Neural progenitor cell (in vitro differentiated cells): Measurements from ENCODE around the gene GPR158. TPM values are rescaled to one million over a fixed set of nuclear protein-coding genes. Genes with fewer than 3 reads are reported as not detected.

Experiments used
- DNase-seq: peaks from one replicate; pipeline ENCODE4 v3.0.0-alpha.2; 2016; ENCODE audit warnings: low spot score
- H2AFZ ChIP-seq: fragments of 200-600 bp; sonication (generic); replicated peaks from 2 replicates; pipeline ENCODE4 v1.6.1; 2016; ENCODE audit warnings: antibody characterized with exemption
- H3F3A ChIP-seq: fragments of 200-600 bp; sonication (generic); 2 replicates; pipeline ENCODE4 v1.6.1; 2016; ENCODE audit warnings: antibody characterized with exemption, low read depth
- H3K27ac ChIP-seq: fragments of 200-600 bp; sonication (generic); 2 replicates; pipeline ENCODE4 v1.5.1; 2016; ENCODE audit warnings: mild to moderate bottlenecking
- H3K27me3 ChIP-seq: fragments of 200-600 bp; sonication (generic); 2 replicates; pipeline ENCODE4 v1.6.1; 2016; ENCODE audit warnings: mild to moderate bottlenecking, moderate library complexity
- H3K36me3 ChIP-seq: fragments of 200-600 bp; sonication (generic); 2 replicates; pipeline ENCODE4 v1.5.1; 2016
- H3K4me1 ChIP-seq: fragments of 200-600 bp; sonication (generic); 2 replicates; pipeline ENCODE4 v1.6.1; 2016; ENCODE audit warnings: mixed run types
- H3K4me2 ChIP-seq: fragments of 200-600 bp; sonication (generic); 2 replicates; pipeline ENCODE4 v1.6.1; 2016
- H3K4me3 ChIP-seq: fragments of 200-600 bp; sonication (generic); 2 replicates; pipeline ENCODE4 v1.5.1; 2016
- H3K79me2 ChIP-seq: fragments of 200-600 bp; sonication (generic); 2 replicates; pipeline ENCODE4 v1.6.1; 2016; ENCODE audit warnings: low read depth
- H3K9ac ChIP-seq: fragments of 200-600 bp; sonication (generic); 2 replicates; pipeline ENCODE4 v1.6.1; 2016
- H3K9me3 ChIP-seq: fragments of 200-600 bp; sonication (generic); 2 replicates; pipeline ENCODE4 v1.5.1; 2016; ENCODE audit warnings: low read depth
- H4K20me1 ChIP-seq: fragments of 200-600 bp; sonication (generic); 2 replicates; pipeline ENCODE4 v1.6.1; 2016; ENCODE audit warnings: low read depth
- H3K27ac Mint-ChIP-seq: 3 replicates; pipeline ENCODE4 v1.8.0; 2021; ENCODE audit warnings: mixed read lengths
- H3K27me3 Mint-ChIP-seq: 2 replicates; pipeline ENCODE4 v1.8.0; 2022; ENCODE audit warnings: low read depth, mild to moderate bottlenecking, inconsistent platforms, moderate library complexity, mixed read lengths; ENCODE audit not compliant: insufficient read depth
- H3K36me3 Mint-ChIP-seq: 3 replicates; pipeline ENCODE4 v1.8.0; 2021; ENCODE audit warnings: mixed read lengths
- H3K4me1 Mint-ChIP-seq: 3 replicates; pipeline ENCODE4 v1.8.0; 2021; ENCODE audit warnings: mixed read lengths
- H3K4me3 Mint-ChIP-seq: 3 replicates; pipeline ENCODE4 v1.8.0; 2021; ENCODE audit warnings: mild to moderate bottlenecking, moderate library complexity, mixed read lengths
- H3K9me3 Mint-ChIP-seq: 3 replicates; pipeline ENCODE4 v1.8.0; 2020; ENCODE audit warnings: mixed read lengths
- CTCF ChIP-seq: fragments of 200-600 bp; sonication (generic); IDR thresholded peaks from 2 replicates; pipeline ENCODE4 v1.5.1; 2017; ENCODE audit warnings: antibody characterized with exemption, mild to moderate bottlenecking
- EZH2 ChIP-seq: fragments of 200-600 bp; sonication (generic); IDR thresholded peaks from 2 replicates; pipeline ENCODE4 v1.6.1; 2017; ENCODE audit warnings: antibody characterized with exemption, mild to moderate bottlenecking, moderate library complexity
- EZH2phosphoT487 ChIP-seq: fragments of 200-600 bp; sonication (generic); IDR thresholded peaks from 2 replicates; pipeline ENCODE4 v1.6.1; 2017; ENCODE audit warnings: antibody characterized with exemption
- total RNA-seq: library from RNA; depleted of rRNA; stranded (reverse); fragments of >200 nt; gene quantifications from 2 replicates; pipeline ENCODE4 v1.2.3, GENCODE V29; 2015; ENCODE audit warnings: low replicate concordance

Gene GPR158
- total RNA-seq, 1 donor from 2014 or later = 0.39 TPM

- Histone ChIP-seq H3K27ac (no peak overlapping the region), H3K36me3 (no peaks in the 10 kb centered on the region), H4K20me1 (no peaks in the 10 kb centered on the region), H3K4me3 (no peak overlapping the region), H3K4me2 (no peak overlapping the region), H2AFZ (no peak overlapping the region), H3F3A (no peaks in the 10 kb centered on the region), H3K79me2 (no peaks in the 10 kb centered on the region), H3K27me3 (no peaks in the 10 kb centered on the region), H3K9me3 (no peaks in the 10 kb centered on the region), H3K9ac (no peak overlapping the region), H3K4me1 (no peaks in the 10 kb centered on the region)
- no peak for DNase-seq
- peaks cover 3% of the 10 kb centered on the region for H3K27me3 Mint-ChIP-seq
- no peaks in the 10 kb centered on the region for H3K4me1 Mint-ChIP-seq
- H3K9me3 Mint-ChIP-seq = no peaks in the 10 kb centered on the region
- no peak overlapping the region for H3K4me3 Mint-ChIP-seq
- H3K27ac Mint-ChIP-seq = no peak overlapping the region
- H3K36me3 Mint-ChIP-seq = no peaks in the 10 kb centered on the region
- TF ChIP-seq EZH2 = no peak
- no peak for TF ChIP-seq CTCF
Observed at GRCh38 chr10:25615926-25616325, 441.1 kb downstream of the GPR158 start.

GRCh38 chr10:25616903-25617592, 442.2 kb downstream of the GPR158 start:
- no peaks in the 10 kb centered on the region for H3K27me3 ChIP-seq
- H3K9me3 ChIP-seq = no peaks in the 10 kb centered on the region
- no peaks in the 10 kb centered on the region for H3F3A ChIP-seq
- H3K79me2 ChIP-seq = no peaks in the 10 kb centered on the region
- no peaks in the 10 kb centered on the region for H3K36me3 ChIP-seq
- no peak overlapping the region for H3K4me2 ChIP-seq
- no peak overlapping the region for H2AFZ ChIP-seq
- H3K9ac ChIP-seq = no peak overlapping the region
- DNase-seq = no peak
- H3K9me3 Mint-ChIP-seq = peaks cover under 1% of the 10 kb centered on the region
- peaks cover 3% of the 10 kb centered on the region for H3K27me3 Mint-ChIP-seq
- no peak overlapping the region for H3K27ac ChIP-seq
- H3K4me1 ChIP-seq = no peaks in the 10 kb centered on the region
- no peak overlapping the region for H3K4me3 Mint-ChIP-seq
- no peak overlapping the region for H3K4me3 ChIP-seq
- no peaks in the 10 kb centered on the region for H3K36me3 Mint-ChIP-seq
- H3K27ac Mint-ChIP-seq = no peak overlapping the region
- no peaks in the 10 kb centered on the region for H3K4me1 Mint-ChIP-seq
- no peaks in the 10 kb centered on the region for H4K20me1 ChIP-seq
- TF ChIP-seq EZH2 (no peak), CTCF (no peak), EZH2phosphoT487 (no peak)

GRCh38 chr10:25627606-25628005, 452.8 kb downstream of the GPR158 start:
- Histone ChIP-seq H3K9ac (no peak overlapping the region), H3K27me3 (no peaks in the 10 kb centered on the region), H4K20me1 (no peaks in the 10 kb centered on the region), H3K4me1 (no peaks in the 10 kb centered on the region), H3K9me3 (no peaks in the 10 kb centered on the region), H3K27ac (no peak overlapping the region), H3K4me2 (no peak overlapping the region), H2AFZ (no peak overlapping the region), H3K79me2 (no peaks in the 10 kb centered on the region), H3K36me3 (no peaks in the 10 kb centered on the region), H3F3A (no peaks in the 10 kb centered on the region), H3K4me3 (no peak overlapping the region)
- H3K36me3 Mint-ChIP-seq = no peaks in the 10 kb centered on the region
- no peaks in the 10 kb centered on the region for H3K4me1 Mint-ChIP-seq
- peaks cover 2% of the 10 kb centered on the region for H3K27me3 Mint-ChIP-seq
- peaks cover 4% of the 10 kb centered on the region for H3K9me3 Mint-ChIP-seq
- no peak overlapping the region for H3K27ac Mint-ChIP-seq
- TF ChIP-seq EZH2phosphoT487 (no peak), EZH2 (no peak), CTCF (no peak)
- no peak overlapping the region for H3K4me3 Mint-ChIP-seq
- no peak for DNase-seq
